HCT116 (cell line): ENCODE results near the gene RTN1. TPM values are rescaled to one million over a fixed set of nuclear protein-coding genes. Genes with fewer than 3 reads are reported as not detected.

Experiments used
- ATAC-seq: fragments of 200-7000 bp; cut with Tn5 transposase; 2 replicates; pipeline ENCODE4 v1.9.1; 2020; ENCODE audit warnings: mild to moderate bottlenecking, moderate library complexity
- BruUV-seq: library from RNA; stranded (reverse); fragments of 400-500 nt; replicated peaks from 2 replicates; lab custom pipeline; 2021; lab: Mats Ljungman, UMichigan
- CTCF ChIA-PET: fragments of 300-600 bp; sonication (Branson Sonifier 250); formaldehyde crosslinking; loops from one replicate; lab custom pipeline; 2021; ENCODE audit warnings: antibody characterized with exemption; lab: Charles Lee
- POLR2A ChIA-PET: fragments of 300-600, 350-600 bp; sonication (Branson Sonifier 250); formaldehyde crosslinking; loops from one replicate; lab custom pipeline; 2021; ENCODE audit warnings: antibody characterized with exemption; lab: Charles Lee
- RAD21 ChIA-PET, 2 experiments: fragments of 300-600 bp; sonication (Branson Sonifier 250); formaldehyde crosslinking; loops; one replicate each; lab custom pipeline; 2023; ENCODE audit warnings: low total read pairs in 2 of 2; ENCODE audit not compliant: uncharacterized antibody in 2 of 2, unreplicated experiment in 2 of 2, low non-redundant PET in 1 of 2; lab: Charles Lee
- DNase-seq: peaks from one replicate; pipeline ENCODE4 v3.0.0-alpha.2; 2010; ENCODE audit warnings: low read depth, low spot score
- H2AFZ ChIP-seq: fragments of 200-600 bp; shearing (Covaris generic), sonication (generic); 2 replicates; pipeline ENCODE4 v1.6.1; 2017; ENCODE audit warnings: low read depth, mixed run types, mixed read lengths, antibody characterized with exemption, low read length; ENCODE audit not compliant: poor library complexity, severe bottlenecking
- H3K27ac ChIP-seq: 2 replicates; pipeline ENCODE4 v1.5.1; 2012; ENCODE audit warnings: low read depth, low read length
- H3K27me3 ChIP-seq: fragments of 200-600 bp; sonication (generic); 2 replicates; pipeline ENCODE4 v1.6.1; 2016; ENCODE audit warnings: mixed run types, low read length, mixed read lengths; ENCODE audit not compliant: insufficient read depth
- H3K36me3 ChIP-seq, 2 experiments: fragments of 200-500 bp in 1 of 2; fragments of 200-600 bp in 1 of 2; sonication (Bioruptor generic) in 1 of 2; sonication (generic) in 1 of 2; 2 replicates each; pipeline versions ENCODE4 v1.5.1 to v1.6.1; 2014 to 2016; ENCODE audit warnings: low read length in 2 of 2, inconsistent platforms in 1 of 2, mixed read lengths in 1 of 2, mixed run types in 1 of 2; ENCODE audit not compliant: insufficient read depth in 2 of 2, control insufficient read depth in 1 of 2
- H3K4me1 ChIP-seq, 2 experiments: fragments of 200-600 bp in 1 of 2; sonication (generic) in 1 of 2; 2 replicates each; pipeline versions ENCODE4 v1.5.1 to v1.6.1; 2012 to 2017; ENCODE audit warnings: low read length in 2 of 2, inconsistent platforms in 1 of 2, mild to moderate bottlenecking in 1 of 2, mixed read lengths in 1 of 2, mixed run types in 1 of 2, moderate library complexity in 1 of 2; ENCODE audit not compliant: insufficient read depth in 2 of 2, control insufficient read depth in 1 of 2
- H3K4me2 ChIP-seq: fragments of 200-600 bp; sonication (generic); 2 replicates; pipeline ENCODE4 v1.6.1; 2017; ENCODE audit warnings: mixed run types, low read length, mixed read lengths
- H3K4me3 ChIP-seq, 2 experiments: fragments of 200-600 bp in 1 of 2; sonication (generic) in 1 of 2; replicated peaks in 1 of 2; 2 replicates each; pipeline ENCODE4 v1.5.1; 2011 to 2016; ENCODE audit warnings: low read length in 2 of 2, control low read depth in 1 of 2, low read depth in 1 of 2, mild to moderate bottlenecking in 1 of 2, mixed read lengths in 1 of 2, mixed run types in 1 of 2
- H3K79me2 ChIP-seq: fragments of 200-600 bp; sonication (generic); 2 replicates; pipeline ENCODE4 v1.6.1; 2017; ENCODE audit warnings: mild to moderate bottlenecking, mixed run types, low read length, moderate library complexity, mixed read lengths; ENCODE audit not compliant: insufficient read depth
- H3K9ac ChIP-seq: fragments of 200-600 bp; sonication (generic); 2 replicates; pipeline ENCODE4 v1.6.1; 2016; ENCODE audit warnings: low read length, mixed read lengths
- H3K9me2 ChIP-seq: fragments of 200-600 bp; sonication (generic), shearing (Covaris generic); 2 replicates; pipeline ENCODE4 v1.6.1; 2017; ENCODE audit warnings: mixed run types, mild to moderate bottlenecking, moderate library complexity; ENCODE audit not compliant: insufficient read depth
- H3K9me3 ChIP-seq, 2 experiments: fragments of 200-500 bp in 1 of 2; fragments of 200-600 bp in 1 of 2; sonication (Bioruptor generic) in 1 of 2; sonication (generic) in 1 of 2; 2 replicates each; pipeline ENCODE4 v1.6.1; 2014 to 2017; ENCODE audit warnings: low read length in 2 of 2, mixed read lengths in 2 of 2, inconsistent platforms in 1 of 2, low read depth in 1 of 2, mild to moderate bottlenecking in 1 of 2, mixed run types in 1 of 2, moderate library complexity in 1 of 2; ENCODE audit not compliant: control insufficient read depth in 1 of 2, insufficient read depth in 1 of 2
- H4K20me1 ChIP-seq: fragments of 200-600 bp; sonication (generic), shearing (Covaris generic); 2 replicates; pipeline ENCODE4 v1.6.1; 2017; ENCODE audit warnings: mixed run types, mild to moderate bottlenecking, moderate library complexity; ENCODE audit not compliant: insufficient read depth
- CTCF ChIP-seq, 3 experiments: fragments of 200-600 bp in 1 of 3; sonication (generic) in 1 of 3; IDR thresholded peaks in 2 of 3; conservative IDR thresholded peaks in 1 of 3; 2 replicates each; pipeline ENCODE4 v1.5.1; 2012 to 2017; ENCODE audit warnings: low read depth in 2 of 3, low read length in 2 of 3, antibody characterized with exemption in 1 of 3, borderline replicate concordance in 1 of 3, control low read depth in 1 of 3, mild to moderate bottlenecking in 1 of 3, mixed read lengths in 1 of 3, mixed run types in 1 of 3, moderate library complexity in 1 of 3; ENCODE audit not compliant: insufficient read depth in 1 of 3
- EZH2 ChIP-seq: fragments of 200-600 bp; sonication (generic); IDR thresholded peaks from 2 replicates; pipeline ENCODE4 v1.6.1; 2017; ENCODE audit warnings: antibody characterized with exemption, mixed run types
- EZH2phosphoT487 ChIP-seq: fragments of 200-600 bp; IDR thresholded peaks from 2 replicates; pipeline ENCODE4 v1.6.1; 2018; ENCODE audit warnings: antibody characterized with exemption, borderline replicate concordance
- FOSL1 ChIP-seq: IDR thresholded peaks from 2 replicates; pipeline ENCODE4 v1.6.1; 2012; ENCODE audit warnings: low read depth
- MAX ChIP-seq: IDR thresholded peaks from 2 replicates; pipeline ENCODE4 v1.6.1; 2012
- POLR2A ChIP-seq: IDR thresholded peaks from 2 replicates; pipeline ENCODE4 v1.7.0; 2011; ENCODE audit warnings: borderline replicate concordance; ENCODE audit not compliant: insufficient read depth, insufficient read length; ENCODE audit errors: extremely low read depth
- POLR2AphosphoS5 ChIP-seq: IDR thresholded peaks from 2 replicates; pipeline ENCODE4 v1.6.1; 2011; ENCODE audit warnings: mild to moderate bottlenecking, low read depth, low read length, moderate library complexity
- RAD21 ChIP-seq: IDR thresholded peaks from 2 replicates; pipeline ENCODE4 v1.6.1; 2012; ENCODE audit warnings: low read depth, mild to moderate bottlenecking
- TCF7L2 ChIP-seq: IDR thresholded peaks from 2 replicates; pipeline ENCODE4 v1.7.0; 2011; ENCODE audit warnings: borderline replicate concordance, inconsistent platforms; ENCODE audit not compliant: insufficient read depth, insufficient read length; ENCODE audit errors: extremely low read depth
- ZFX ChIP-seq: fragments of 450-650 bp; IDR thresholded peaks from 2 replicates; pipeline ENCODE4 v1.6.1; 2017
- intact Hi-C: fragments of 100-400 bp; cut with micrococcal nuclease; formaldehyde crosslinking; loops from 2 replicates; pipeline ENCODE4 v1.10.0; 2022
- total RNA-seq: library from RNA; stranded (reverse); gene quantifications from one replicate; pipeline ENCODE4 v1.2.1, GENCODE V29; 2021; ENCODE audit not compliant: unreplicated experiment

Gene RTN1
- total RNA-seq, 1 experiment from 2014 or later, result 0.57 TPM

- no peak overlapping the region for H2AFZ ChIP-seq
- ATAC-seq, result no peak
- CTCF ChIA-PET, result no interaction called here
- no peak overlapping the region for H3K4me3 ChIP-seq
- no peak overlapping the region for H3K4me2 ChIP-seq
- no peaks in the 10 kb centered on the region for H3K79me2 ChIP-seq
- no peak for TF ChIP-seq FOSL1
- no peak for TF ChIP-seq EZH2phosphoT487
- TF ChIP-seq ZFX, result no peak
- TF ChIP-seq RAD21, result no peak
- no peak for TF ChIP-seq POLR2A
- TF ChIP-seq EZH2, result no peak
- TF ChIP-seq MAX, result no peak
- TF ChIP-seq POLR2AphosphoS5, result no peak
- H3K27me3 ChIP-seq, result no peaks in the 10 kb centered on the region
- H3K9ac ChIP-seq, result no peak overlapping the region
- intact Hi-C loops, result no loop called here
- no peak for DNase-seq
- BruUV-seq, result no TSS peak
- no peaks in the 10 kb centered on the region for H3K36me3 ChIP-seq
- no peaks in the 10 kb centered on the region for H4K20me1 ChIP-seq
- POLR2A ChIA-PET, result no interaction called here
- H3K9me2 ChIP-seq, result no peaks in the 10 kb centered on the region
- RAD21 ChIA-PET, result no interaction called here
- H3K27ac ChIP-seq, result no peak overlapping the region
- no peaks in the 10 kb centered on the region for H3K9me3 ChIP-seq
- H3K4me1 ChIP-seq, result no peaks in the 10 kb centered on the region
These were observed 180.2 kb downstream of the RTN1 start for GRCh38 chr14:59690426-59690825.

GRCh38 chr14:59688224-59689170 is 182.1 kb downstream of the RTN1 start:
- BruUV-seq, result no TSS peak
- ChIA-PET POLR2A (no interaction called here), RAD21 (interaction anchor here in 1 of 2 experiments (0.7 kb wide), 1 partner anchor 60 kb away, joined by 6 read pairs; no protein-coding TSS in a partner anchor)

More at GRCh38 chr14:59688224-59689170, 182.1 kb downstream of the RTN1 start:
- Histone ChIP-seq H2AFZ (no peak overlapping the region), H3K36me3 (no peaks in the 10 kb centered on the region)
- TF ChIP-seq CTCF (IDR thresholded peaks at IDR 0.05 in 2 of 3, conservative IDR thresholded peaks at IDR 0.05 in 1 of 3; ENCODE audit: borderline replicate concordance in 1 of 3, insufficient read depth in 1 of 3, low read depth in 2 of 3, low read length in 2 of 3) (peak; percentile 23 to 92 (median 72); a peak in 5 of 6 replicates), TCF7L2 (no peak), RAD21 (peak; percentile 51)
- TF ChIP-seq, all 23 proteins: peak for 2
- peak; percentile 100 for ATAC-seq
- H3K79me2 ChIP-seq, result no peaks in the 10 kb centered on the region
- DNase-seq, result peak; percentile 24
- no peaks in the 10 kb centered on the region for H4K20me1 ChIP-seq
- CTCF ChIA-PET, result interaction anchor here (1.0 to 1.7 kb wide), 6 partner anchors 10 to 209 kb away, joined by 3 to 5 read pairs (median 4); no protein-coding TSS in a partner anchor
- no peak overlapping the region for H3K4me3 ChIP-seq
- H3K9me2 ChIP-seq, result no peaks in the 10 kb centered on the region
- H3K4me2 ChIP-seq, result no peak overlapping the region
- H3K27me3 ChIP-seq, result no peaks in the 10 kb centered on the region
- no peak overlapping the region for H3K9ac ChIP-seq
- no peaks in the 10 kb centered on the region for H3K4me1 ChIP-seq
- H3K27ac ChIP-seq, result no peak overlapping the region
- no peaks in the 10 kb centered on the region for H3K9me3 ChIP-seq
- intact Hi-C loops, result no loop called here
